Heart right ventricle (tissue), 16 donors: ENCODE results near the gene ADGRG4. TPM values are rescaled to one million over a fixed set of nuclear protein-coding genes. Genes with fewer than 3 reads are reported as not detected.
"Not testable (repeated sequence)": the region's sequence is repeated elsewhere in the genome, so short reads cannot be mapped to it uniquely, and the experiment has no call there.

Experiments used
- ATAC-seq, 8 donors: fragments of 200-7000 bp; cut with Tn5 transposase; one replicate each; pipeline ENCODE4 v1.9.1; 2020; ENCODE audit warnings: mild to moderate bottlenecking in 8 of 8, moderate library complexity in 8 of 8, moderate number of reproducible peaks in 1 of 8
- DNase-seq, 2 donors: peaks; one replicate each; pipeline ENCODE4 v3.0.0-alpha.2; 2020
- H3K27ac ChIP-seq, 10 donors: fragments of 200-600 bp; sonication (generic) in 2 of 10; one replicate each; pipeline versions ENCODE4 v1.5.0 to v1.8.0; 2020 to 2022; ENCODE audit warnings: mild to moderate bottlenecking in 3 of 10
- H3K27me3 ChIP-seq, 7 donors: fragments of 200-600 bp; one replicate each; pipeline ENCODE4 v1.8.0; 2021 to 2022; ENCODE audit warnings: mild to moderate bottlenecking in 2 of 7
- H3K36me3 ChIP-seq, 9 donors: fragments of 200-600 bp; sonication (generic) in 1 of 9; one replicate each; pipeline versions ENCODE4 v1.5.0 to v1.8.0; 2020 to 2022; ENCODE audit warnings: mild to moderate bottlenecking in 2 of 9
- H3K4me1 ChIP-seq, 9 donors: fragments of 200-600 bp; sonication (generic) in 1 of 9; one replicate each; pipeline versions ENCODE4 v1.5.0 to v1.8.0; 2020 to 2022; ENCODE audit warnings: mild to moderate bottlenecking in 4 of 9
- H3K4me3 ChIP-seq, 10 donors: fragments of 200-600 bp; sonication (generic) in 2 of 10; one replicate each; pipeline versions ENCODE4 v1.5.0 to v1.8.0; 2020 to 2022; ENCODE audit warnings: mild to moderate bottlenecking in 7 of 10, moderate library complexity in 2 of 10
- H3K9me3 ChIP-seq, 11 donors: fragments of 200-600 bp in 10 of 11; sonication (generic) in 2 of 11; one replicate each; pipeline versions ENCODE4 v1.5.0 to v1.8.0; 2013 to 2022; ENCODE audit warnings: mild to moderate bottlenecking in 2 of 11, control low read depth in 1 of 11, moderate library complexity in 1 of 11
- CTCF ChIP-seq, 9 donors: fragments of 200-600 bp; sonication (generic) in 2 of 9; IDR thresholded peaks; one replicate each; pipeline versions ENCODE4 v1.5.0 to v1.8.0; 2021 to 2022; ENCODE audit warnings: antibody characterized with exemption in 9 of 9, mild to moderate bottlenecking in 5 of 9, moderate library complexity in 1 of 9
- WGBS, 2 donors: extraction: QIAGEN DNeasy Blood & Tissue Kit; methylation state at CpG; one replicate each; pipeline ENCODE4 v1.1.7; 2013; ENCODE audit warnings: inconsistent platforms in 1 of 2; 5-methylcytosine and 5-hydroxymethylcytosine counted together
- intact Hi-C, 10 donors: fragments of 100-400 bp; cut with DNase I; formaldehyde crosslinking; loops; one replicate each; pipeline versions ENCODE4 v1.11.1 to v1.14.2; 2022
- polyA plus RNA-seq, 2 donors: library from polyadenylated mRNA; stranded (reverse); fragments of 200-250 nt; gene quantifications; one replicate each; pipeline ENCODE4 v1.2.3, GENCODE V29; 2013
- total RNA-seq, 10 donors: library from RNA; stranded (reverse); fragmentation: NEBNext Ultra II Directional in 3 of 10; extraction: Animal tissue kit (Norgen Biotek cat#: 25700) in 3 of 10; gene quantifications; one replicate each; pipeline versions ENCODE4 v1.2.1 to v1.2.4, GENCODE V29; 2021 to 2023
- donor health status: Arrhythmogenic right ventricular cardiomyopathy.
- donor health status: ischemic (EF 13 %, LVEDD 7.1; RV severe dilation, severe dysfunction).
- donor health status: healthy with polysubstance abuse.
- donor health status: DM: no; HTN: yes; CAD: no.
- donor health status: DM: no; HTN: no; CAD: no.
- donor health status: ischemic (EF 25% LVEDD 6.9; RV normal size, moderate dysfunction).
- donor health status: ischemic (EF 25% LVEDD 5.7; RV mildly dilated, moderate dysfunction).
- donor health status: healthy.
- donor health status: DM: yes; HTN: yes; CAD: no.
- donor health status: Ischemic cardiomyopathy.
- donor health status: ischemic (EF 35%, LVEDD 5.7; RV mildly dilated, moderate dysfunction).
- donor health status: nonischemic (EF 11% LVEDD 7.7; RV severe dilation, severe dysfunction).
- donor health status: DM: yes; HTN: yes; CAD: no.
- donor health status: PGD.
- donor health status: ischemic (EF 29% LVEDD 5.4; RV normal size, mild dysfunction).
- donor health status: nonischemic (EF 23%, LVEDD 6.1; RV moderate dilation, normal function).

Gene ADGRG4
- total and polyA plus RNA-seq, 12 donors, result 0.02 to 0.09 TPM; not detected in 10

DNA sequence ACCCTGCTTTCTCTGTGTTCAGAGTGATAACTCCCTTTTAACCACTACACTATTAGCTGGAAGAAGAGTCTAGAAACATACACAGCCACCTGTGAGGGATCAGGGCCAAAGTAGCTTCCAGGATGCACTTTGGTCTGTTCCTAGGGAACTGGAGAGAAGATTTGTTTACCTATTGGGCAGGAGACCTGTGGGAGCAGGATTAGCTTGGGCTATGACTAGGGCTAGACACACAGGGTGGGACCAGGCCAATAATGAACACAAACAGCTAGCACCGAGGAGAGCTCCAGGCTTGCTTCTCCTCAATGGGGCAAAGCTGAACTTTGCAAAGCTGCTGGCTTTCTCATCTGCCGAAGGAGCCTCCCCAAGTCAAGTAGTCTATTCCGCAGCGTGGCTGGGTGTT lies 25.2 kb upstream of the ADGRG4 start:
- H3K4me1 ChIP-seq, result no peaks in the 10 kb centered on the region
- DNase-seq, result no peak
- WGBS, 2 donors, result 62 to 69% methylated on average over 4 of the region's 4 CpGs
- peak in 1 of 8 donors; percentile 25 for ATAC-seq
- H3K4me3 ChIP-seq, result no peak overlapping the region
- no peaks in the 10 kb centered on the region for H3K36me3 ChIP-seq
- TF ChIP-seq CTCF (IDR thresholded peaks at IDR 0.05), result no peak
- H3K9me3 ChIP-seq, result no peaks in the 10 kb centered on the region
- peaks cover 0 to 10% (median 0%) of the 10 kb centered on the region in 7 donors for H3K27me3 ChIP-seq
- intact Hi-C loops, result loop anchor here in 2 of 10 donors (10.0 kb wide), 1 partner anchor 299 kb away; no protein-coding TSS in a partner anchor
- no peak overlapping the region for H3K27ac ChIP-seq

- intact Hi-C loops, ATAC-seq: not testable (repeated sequence)
- WGBS, 2 donors, result 74 to 87% methylated on average over 5 of the region's 5 CpGs
These were observed 14.4 kb upstream of the ADGRG4 start for GRCh38 chrX:136286375-136286774.

DNA sequence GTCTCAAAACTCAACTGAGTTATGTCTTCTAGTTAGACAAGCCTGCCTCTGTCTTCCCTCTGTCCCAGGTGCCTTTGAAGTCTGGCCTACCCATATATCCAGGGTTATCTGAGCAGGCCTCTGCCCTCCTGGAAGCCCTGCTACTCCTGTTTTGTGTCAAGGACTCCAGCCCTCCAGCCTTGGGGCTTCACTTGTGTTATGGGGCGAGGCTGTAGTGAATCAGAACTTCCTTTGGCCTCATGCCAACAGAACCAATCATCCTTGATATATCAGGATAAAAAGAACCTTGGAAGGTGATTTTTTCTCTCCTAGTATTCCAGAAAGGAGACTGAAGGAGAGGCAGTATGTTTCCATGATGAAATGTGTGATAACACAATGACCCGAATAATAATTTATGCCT lies 8.9 kb upstream of the ADGRG4 start:
- Histone ChIP-seq H3K9me3 (no peaks in the 10 kb centered on the region), H3K4me3 (no peak overlapping the region), H3K27ac (no peak overlapping the region), H3K4me1 (no peaks in the 10 kb centered on the region), H3K27me3 (peaks cover 0 to 10% (median 0%) of the 10 kb centered on the region in 7 donors), H3K36me3 (no peaks in the 10 kb centered on the region)
- 74 to 94% methylated on average over 2 of the region's 2 CpGs for WGBS, 2 donors
- TF ChIP-seq CTCF (IDR thresholded peaks at IDR 0.05), result no peak
- intact Hi-C loops, result no loop called here
- DNase-seq, result no peak
- no peak for ATAC-seq

More at GRCh38 chrX:136286375-136286774, 14.4 kb upstream of the ADGRG4 start:
- not testable (repeated sequence) for H3K9me3 ChIP-seq, H3K4me1 ChIP-seq, H3K27me3 ChIP-seq, H3K36me3 ChIP-seq, H3K4me3 ChIP-seq, DNase-seq, H3K27ac ChIP-seq

GRCh38 chrX:136292656-136293055 lies 8.1 kb upstream of the ADGRG4 start:
- TF ChIP-seq CTCF (IDR thresholded peaks at IDR 0.05), result no peak
- Histone ChIP-seq H3K4me3 (no peak overlapping the region), H3K9me3 (no peaks in the 10 kb centered on the region), H3K27me3 (peaks cover 0 to 10% (median 0%) of the 10 kb centered on the region in 7 donors), H3K4me1 (no peaks in the 10 kb centered on the region), H3K36me3 (no peaks in the 10 kb centered on the region), H3K27ac (no peak overlapping the region)
- intact Hi-C loops, result no loop called here
- WGBS, 2 donors, result 73 to 79% methylated on average over 2 of the region's 2 CpGs
- DNase-seq, result no peak
- ATAC-seq, result no peak

DNA sequence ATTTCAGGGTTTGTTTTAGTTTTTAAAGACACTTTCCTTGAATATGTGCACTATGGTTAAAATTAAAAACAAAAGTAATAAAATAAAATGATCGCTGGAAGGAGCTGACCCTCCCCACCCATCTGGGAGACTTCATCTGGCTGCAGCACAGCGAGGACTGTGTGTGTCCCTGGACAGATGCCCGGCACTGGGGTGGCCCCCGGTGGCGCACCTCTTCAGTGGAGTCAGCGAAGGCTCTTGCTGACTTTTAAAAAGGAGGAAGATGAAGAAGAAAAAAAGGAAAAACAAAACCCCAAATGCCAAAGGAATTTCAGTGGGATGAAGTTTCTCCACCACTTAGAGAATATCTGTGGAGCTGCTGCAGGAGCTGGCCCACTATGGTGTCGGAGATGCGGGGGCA lies 5.4 kb upstream of the ADGRG4 start:
- ATAC-seq (no peak), DNase-seq (no peak)
- Histone ChIP-seq H3K36me3 (no peaks in the 10 kb centered on the region), H3K4me1 (no peaks in the 10 kb centered on the region), H3K9me3 (peaks cover 0 to 3% (median 0%) of the 10 kb centered on the region in 11 donors), H3K27me3 (peaks cover 0 to 10% (median 0%) of the 10 kb centered on the region in 7 donors), H3K27ac (no peak overlapping the region), H3K4me3 (no peak overlapping the region)
- 80 to 82% methylated on average over 8 of the region's 8 CpGs for WGBS, 2 donors
- TF ChIP-seq CTCF (IDR thresholded peaks at IDR 0.05), result no peak
- intact Hi-C loops, result no loop called here
